ENCODE results near the gene ORMDL2.

The ORMDL2 gene

GRCh38 chr12:55817345-55818139, at the start of gene ORMDL2, which contains the start of gene SARNP:
TSS of gene ORMDL2 (plus strand) at chr12:55818041. CDS start at chr12:55819000, 959 bp downstream.
TSS of gene SARNP (minus strand) at chr12:55817724. CDS start at chr12:55817701, 23 bp downstream.
- peak; percentile 99 for DNase-seq

GRCh38 chr12:55771736-55772135, 46.1 kb upstream of the ORMDL2 start:
- DNase-seq: no peak

GRCh38 chr12:55777856-55778255, 40.0 kb upstream of the ORMDL2 start:
- no peak for DNase-seq

- no peak for DNase-seq
Observed at GRCh38 chr12:55780685-55781084, 37.2 kb upstream of the ORMDL2 start.

- no peak for DNase-seq
Observed at GRCh38 chr12:55788546-55788945, 29.3 kb upstream of the ORMDL2 start.

- DNase-seq: no peak
Observed at GRCh38 chr12:55789171-55789570, 28.7 kb upstream of the ORMDL2 start.

GRCh38 chr12:55789893-55790292, 27.9 kb upstream of the ORMDL2 start:
- DNase-seq: no peak

GRCh38 chr12:55795950-55796349, 21.9 kb upstream of the ORMDL2 start:
- DNase-seq: no peak

GRCh38 chr12:55797068-55797467, 20.8 kb upstream of the ORMDL2 start:
- no peak for DNase-seq

GRCh38 chr12:55797550-55797949, 20.3 kb upstream of the ORMDL2 start:
- DNase-seq: no peak

GRCh38 chr12:55806982-55807381, 10.9 kb upstream of the ORMDL2 start:
- DNase-seq: no peak

GRCh38 chr12:55809274-55809673, 8.6 kb upstream of the ORMDL2 start:
- no peak for DNase-seq

GRCh38 chr12:55812088-55812487, 5.8 kb upstream of the ORMDL2 start:
- DNase-seq: no peak

- DNase-seq: no peak
Observed at GRCh38 chr12:55814257-55814656, 3.6 kb upstream of the ORMDL2 start.

GRCh38 chr12:55815473-55815872, 2.4 kb upstream of the ORMDL2 start:
- DNase-seq: no peak

- no peak for DNase-seq
Observed at GRCh38 chr12:55816881-55817344, 928 bp upstream of the ORMDL2 start.

GRCh38 chr12:55818140-55818728, 393 bp downstream of the ORMDL2 start:
- DNase-seq: no peak

- DNase-seq: no peak
Observed at GRCh38 chr12:55818886-55819285, 1.0 kb downstream of the ORMDL2 start.

- DNase-seq: no peak
Observed at GRCh38 chr12:55820679-55821078, 2.8 kb downstream of the ORMDL2 start.

GRCh38 chr12:55822228-55822627, 4.4 kb downstream of the ORMDL2 start:
- DNase-seq: no peak

- DNase-seq: no peak
Observed at GRCh38 chr12:55823419-55823818, 5.6 kb downstream of the ORMDL2 start.

GRCh38 chr12:55824726-55825125, 6.9 kb downstream of the ORMDL2 start:
- DNase-seq: no peak

GRCh38 chr12:55827806-55828205, 10.0 kb downstream of the ORMDL2 start:
- no peak for DNase-seq

GRCh38 chr12:55828357-55828756, 10.5 kb downstream of the ORMDL2 start:
- no peak for DNase-seq
